Right lobe of liver (tissue), 4 donors: Measurements from ENCODE around the gene VKORC1L1.

Experiments used
- POLR2A ChIP-seq: fragments of 450-650 bp; IDR thresholded peaks from one replicate; pipeline ENCODE4 v1.6.1; 2017; ENCODE audit warnings: antibody characterized with exemption, mild to moderate bottlenecking
- TF ChIP-seq, protein P1 (sequence below), 4 donors: fragments of 200-600 bp in 3 of 4; fragments of 450-650 bp in 1 of 4; IDR thresholded peaks; one replicate each; pipeline versions ENCODE4 v1.5.1 to v1.8.0; 2016 to 2022; ENCODE audit warnings: antibody characterized with exemption in 4 of 4, mild to moderate bottlenecking in 2 of 4
- donor health status: DM: no; HTN: no; CAD: no.
- donor health status: DM: no; HTN: no; CAD: no.
- donor health status: DM: no; HTN: yes; CAD: no.

DNA sequence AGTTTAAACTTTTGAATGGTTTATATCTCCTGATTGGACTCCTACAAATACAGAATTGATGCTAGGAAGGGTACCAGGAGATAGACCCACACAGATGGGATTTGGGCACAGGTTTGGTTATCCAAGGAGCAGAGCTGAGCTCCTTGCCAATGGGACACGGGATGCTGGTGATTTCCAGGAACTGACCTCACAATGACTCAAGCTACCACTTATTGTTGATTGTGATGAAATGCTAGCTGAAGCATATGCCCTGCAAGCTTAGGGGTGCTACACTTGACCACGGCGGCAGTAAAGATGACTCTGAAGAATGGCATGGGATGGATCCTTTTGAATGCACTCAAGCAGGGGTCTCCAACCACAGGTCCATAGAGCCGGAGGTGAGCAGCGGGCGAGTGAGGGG lies 45.5 kb upstream of the VKORC1L1 start:
- TF ChIP-seq, protein P1, sequence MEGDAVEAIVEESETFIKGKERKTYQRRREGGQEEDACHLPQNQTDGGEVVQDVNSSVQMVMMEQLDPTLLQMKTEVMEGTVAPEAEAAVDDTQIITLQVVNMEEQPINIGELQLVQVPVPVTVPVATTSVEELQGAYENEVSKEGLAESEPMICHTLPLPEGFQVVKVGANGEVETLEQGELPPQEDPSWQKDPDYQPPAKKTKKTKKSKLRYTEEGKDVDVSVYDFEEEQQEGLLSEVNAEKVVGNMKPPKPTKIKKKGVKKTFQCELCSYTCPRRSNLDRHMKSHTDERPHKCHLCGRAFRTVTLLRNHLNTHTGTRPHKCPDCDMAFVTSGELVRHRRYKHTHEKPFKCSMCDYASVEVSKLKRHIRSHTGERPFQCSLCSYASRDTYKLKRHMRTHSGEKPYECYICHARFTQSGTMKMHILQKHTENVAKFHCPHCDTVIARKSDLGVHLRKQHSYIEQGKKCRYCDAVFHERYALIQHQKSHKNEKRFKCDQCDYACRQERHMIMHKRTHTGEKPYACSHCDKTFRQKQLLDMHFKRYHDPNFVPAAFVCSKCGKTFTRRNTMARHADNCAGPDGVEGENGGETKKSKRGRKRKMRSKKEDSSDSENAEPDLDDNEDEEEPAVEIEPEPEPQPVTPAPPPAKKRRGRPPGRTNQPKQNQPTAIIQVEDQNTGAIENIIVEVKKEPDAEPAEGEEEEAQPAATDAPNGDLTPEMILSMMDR (IDR thresholded peaks at IDR 0.05): no peak
- TF ChIP-seq POLR2A: no peak
